PC-9 (cell line): Measurements from ENCODE around the gene DYNLRB1. TPM values are rescaled to one million over a fixed set of nuclear protein-coding genes. Genes with fewer than 3 reads are reported as not detected.

Source experiments
- BruUV-seq: library from RNA; stranded (reverse); fragments of 400-500 nt; replicated peaks from 2 replicates; lab custom pipeline; 2021; lab: Mats Ljungman, UMichigan
- CTCF ChIA-PET: fragments of 300-600 bp; sonication (Branson Sonifier 250); formaldehyde crosslinking; loops from one replicate; lab custom pipeline; 2022; ENCODE audit warnings: antibody characterized with exemption; lab: Charles Lee
- POLR2A ChIA-PET: fragments of 300-600 bp; sonication (Branson Sonifier 250); formaldehyde crosslinking; loops from one replicate; lab custom pipeline; 2022; ENCODE audit warnings: antibody characterized with exemption; ENCODE audit not compliant: unreplicated experiment; lab: Charles Lee
- DNase-seq, 2 experiments: peaks; one replicate each; pipeline versions ENCODE4 v3.0.0 to v3.0.0-alpha.2; 2015 to 2022; ENCODE audit warnings: mixed read lengths in 1 of 2
- H2AFZ ChIP-seq: fragments of 200-600 bp; sonication (generic); 2 replicates; pipeline ENCODE4 v1.8.1; 2017; ENCODE audit warnings: antibody characterized with exemption
- H3F3A ChIP-seq: fragments of 200-600 bp; sonication (generic); 2 replicates; pipeline ENCODE4 v1.8.1; 2017; ENCODE audit warnings: antibody characterized with exemption, mild to moderate bottlenecking, low read depth; ENCODE audit not compliant: insufficient read depth
- H3K27ac ChIP-seq: fragments of 200-600 bp; sonication (generic); 2 replicates; pipeline ENCODE4 v1.6.1; 2016; ENCODE audit warnings: mixed run types
- H3K27me3 ChIP-seq: fragments of 200-600 bp; sonication (generic); 2 replicates; pipeline ENCODE4 v1.6.1; 2016; ENCODE audit warnings: low read depth, mixed run types; ENCODE audit not compliant: insufficient read depth
- H3K36me3 ChIP-seq: fragments of 200-600 bp; sonication (generic); 2 replicates; pipeline ENCODE4 v1.6.1; 2016; ENCODE audit warnings: low read depth, mixed run types
- H3K4me1 ChIP-seq: fragments of 200-600 bp; sonication (generic); replicated peaks from 2 replicates; pipeline ENCODE4 v1.6.1; 2016; ENCODE audit warnings: mixed run types; ENCODE audit not compliant: insufficient read depth
- H3K4me2 ChIP-seq: fragments of 200-600 bp; sonication (generic); 2 replicates; pipeline ENCODE4 v1.6.1; 2017; ENCODE audit warnings: mixed run types
- H3K4me3 ChIP-seq: fragments of 200-600 bp; sonication (generic); 2 replicates; pipeline ENCODE4 v1.6.1; 2016; ENCODE audit warnings: mixed run types
- H3K79me2 ChIP-seq: fragments of 200-600 bp; sonication (generic); 2 replicates; pipeline ENCODE4 v1.6.1; 2017; ENCODE audit warnings: low read depth, mixed run types
- H3K9me2 ChIP-seq: fragments of 200-600 bp; sonication (generic); 2 replicates; pipeline ENCODE4 v1.8.1; 2017; ENCODE audit warnings: mild to moderate bottlenecking; ENCODE audit not compliant: insufficient read depth
- H3K9me3 ChIP-seq: fragments of 200-600 bp; sonication (generic); 2 replicates; pipeline ENCODE4 v1.8.1; 2016; ENCODE audit warnings: low read depth; ENCODE audit not compliant: insufficient read depth
- H4K20me1 ChIP-seq: fragments of 200-600 bp; sonication (generic); 2 replicates; pipeline ENCODE4 v1.8.1; 2017; ENCODE audit not compliant: insufficient read depth
- CTCF ChIP-seq: fragments of 200-600 bp; sonication (generic); conservative IDR thresholded peaks from 2 replicates; pipeline ENCODE4 v1.6.1; 2017; ENCODE audit warnings: mixed run types, antibody characterized with exemption, mild to moderate bottlenecking, moderate library complexity
- EZH2 ChIP-seq: fragments of 200-600 bp; sonication (generic); IDR thresholded peaks from 2 replicates; pipeline ENCODE4 v1.8.0; 2017; ENCODE audit warnings: antibody characterized with exemption, low read depth
- intact Hi-C: fragments of 100-400 bp; cut with micrococcal nuclease; formaldehyde crosslinking; loops from one replicate; pipeline ENCODE4 v1.10.0; 2022; ENCODE audit not compliant: unreplicated experiment
- total RNA-seq: library from RNA; stranded (reverse); gene quantifications from 2 replicates; pipeline ENCODE4 v1.2.3, GENCODE V29; 2021

The DYNLRB1 gene
- total RNA-seq, 1 experiment from 2014 or later = 179 TPM

GRCh38 chr20:34525709-34526416, 9.6 kb downstream of the DYNLRB1 start:
- ChIA-PET POLR2A (interaction anchor here (0.5 to 0.6 kb wide), 3 partner anchors 23 to 752 kb away, joined by 3 to 6 read pairs (median 3); partner anchors contain the start of gene MMP24OS), CTCF (interaction anchor here (0.5 to 1.5 kb wide), 2 partner anchors 215 to 496 kb away, joined by 3 read pairs; no protein-coding TSS in a partner anchor)
- Histone ChIP-seq H3K79me2 (peaks cover 42% of the 10 kb centered on the region), H3F3A (peaks cover 38% of the 10 kb centered on the region), H2AFZ (no peak overlapping the region), H4K20me1 (no peaks in the 10 kb centered on the region), H3K4me1 (peaks cover 37% of the 10 kb centered on the region), H3K4me2 (peak overlapping the region; percentile 68), H3K4me3 (peak overlapping the region; percentile 26; the same call in 1 of the 2 replicates), H3K36me3 (peaks cover 21% of the 10 kb centered on the region), H3K27ac (peak overlapping the region; percentile 77), H3K27me3 (no peaks in the 10 kb centered on the region), H3K9me3 (no peaks in the 10 kb centered on the region), H3K9me2 (no peaks in the 10 kb centered on the region)
- no TSS peak for BruUV-seq
- peak; percentile 99 for DNase-seq
- TF ChIP-seq CTCF = no peak
- no peak for TF ChIP-seq EZH2
- intact Hi-C loops = loop anchor here (1.0 to 5.0 kb wide), 6 partner anchors 10 to 223 kb away; partner anchors contain the start of genes AHCY, DYNLRB1 and PIGU

- TSS peak; percentile 39 for BruUV-seq
- Histone ChIP-seq H3F3A (peaks cover 38% of the 10 kb centered on the region), H2AFZ (no peak overlapping the region), H3K79me2 (peaks cover 38% of the 10 kb centered on the region), H3K9me2 (no peaks in the 10 kb centered on the region), H3K36me3 (peaks cover 25% of the 10 kb centered on the region), H3K9me3 (no peaks in the 10 kb centered on the region), H3K27ac (peak overlapping the region; percentile 77), H3K27me3 (no peaks in the 10 kb centered on the region), H3K4me1 (peaks cover 37% of the 10 kb centered on the region), H3K4me2 (peak overlapping the region; percentile 68), H3K4me3 (peak overlapping the region; percentile 26; the same call in 1 of the 2 replicates), H4K20me1 (no peaks in the 10 kb centered on the region)
- intact Hi-C loops = loop anchor here (1.0 to 5.0 kb wide), 6 partner anchors 10 to 224 kb away; partner anchors contain the start of genes AHCY, DYNLRB1 and PIGU
- ChIA-PET POLR2A (no interaction called here), CTCF (no interaction called here)
- DNase-seq = no peak
- no peak for TF ChIP-seq CTCF
- TF ChIP-seq EZH2 = no peak
Observed at GRCh38 chr20:34526466-34526865, 10.2 kb downstream of the DYNLRB1 start.

- Histone ChIP-seq H3K4me1 (peaks cover 37% of the 10 kb centered on the region), H2AFZ (no peak overlapping the region), H3K4me2 (peak overlapping the region; percentile 68), H3K9me2 (no peaks in the 10 kb centered on the region), H3K9me3 (no peaks in the 10 kb centered on the region), H4K20me1 (no peaks in the 10 kb centered on the region), H3K4me3 (no peak overlapping the region), H3K27me3 (no peaks in the 10 kb centered on the region), H3F3A (peaks cover 38% of the 10 kb centered on the region), H3K79me2 (peaks cover 32% of the 10 kb centered on the region), H3K36me3 (peaks cover 25% of the 10 kb centered on the region), H3K27ac (peak overlapping the region; percentile 77)
- CTCF ChIA-PET = no interaction called here
- no peak for DNase-seq
- POLR2A ChIA-PET = no interaction called here
- no TSS peak for BruUV-seq
- intact Hi-C loops = loop anchor here (2.0 to 5.0 kb wide), 3 partner anchors 150 to 224 kb away; partner anchors contain the start of genes AHCY and PIGU
- no peak for TF ChIP-seq EZH2
- TF ChIP-seq CTCF = no peak
Observed at GRCh38 chr20:34527016-34527415, 10.8 kb downstream of the DYNLRB1 start.
